ENCODE data around the gene IMPDH2.

IMPDH2 gene

GRCh38 chr3:49023775-49024174 lies 5.4 kb downstream of the IMPDH2 start:
- H3K9me3 ChIP-seq (ENCODE audit: control insufficient read depth, insufficient read depth, low read length): no peaks in the 10 kb centered on the region
- H4K20me1 ChIP-seq (ENCODE audit: control insufficient read depth, insufficient read depth, low read depth, low read length): peaks cover 4% of the 10 kb centered on the region; the same call in 1 of the 2 replicates
- peaks cover 67% of the 10 kb centered on the region for H3K4me1 ChIP-seq (ENCODE audit: control insufficient read depth, low read length)
- no peak overlapping the region for H3K4me3 ChIP-seq (ENCODE audit: low read length)
- H3K9me2 ChIP-seq (replicated peaks; ENCODE audit: control insufficient read depth, low read length): no peaks in the 10 kb centered on the region
- H3K4me2 ChIP-seq (ENCODE audit: low read length): peak overlapping the region; percentile 23; the same call in 1 of the 2 replicates
- H3K79me2 ChIP-seq (ENCODE audit: control insufficient read depth, low read length): peaks cover 91% of the 10 kb centered on the region
- no peak overlapping the region for H3K27ac ChIP-seq (ENCODE audit: low read depth, low read length)
- H3F3A ChIP-seq (ENCODE audit: control insufficient read depth, insufficient read depth): peaks cover 32% of the 10 kb centered on the region
- TF ChIP-seq EZH2phosphoT487 (IDR thresholded peaks at IDR 0.05; ENCODE audit: borderline replicate concordance, low read length) (no peak), CTCF (IDR thresholded peaks at IDR 0.05; ENCODE audit: low read depth, low read length, poor library complexity, severe bottlenecking) (no peak)
- H3K36me3 ChIP-seq (ENCODE audit: control insufficient read depth, low read length): peaks cover 87% of the 10 kb centered on the region
- H3K27me3 ChIP-seq (ENCODE audit: control insufficient read depth, low read length): no peaks in the 10 kb centered on the region

- H3K79me2 ChIP-seq (ENCODE audit: control insufficient read depth, low read length): peaks cover 81% of the 10 kb centered on the region
- TF ChIP-seq CTCF (IDR thresholded peaks at IDR 0.05; ENCODE audit: low read depth, low read length, poor library complexity, severe bottlenecking): no peak
- no peak for TF ChIP-seq EZH2phosphoT487 (IDR thresholded peaks at IDR 0.05; ENCODE audit: borderline replicate concordance, low read length)
- no peaks in the 10 kb centered on the region for H3K27me3 ChIP-seq (ENCODE audit: control insufficient read depth, low read length)
- H3K9me3 ChIP-seq (ENCODE audit: control insufficient read depth, insufficient read depth, low read length): no peaks in the 10 kb centered on the region
- H3F3A ChIP-seq (ENCODE audit: control insufficient read depth, insufficient read depth): peaks cover 28% of the 10 kb centered on the region
- peak overlapping the region; percentile 94 for H3K4me2 ChIP-seq (ENCODE audit: low read length)
- H3K27ac ChIP-seq (ENCODE audit: low read depth, low read length): peak overlapping the region; percentile 92
- peaks cover 1% of the 10 kb centered on the region; the same call in 1 of the 2 replicates for H4K20me1 ChIP-seq (ENCODE audit: control insufficient read depth, insufficient read depth, low read depth, low read length)
- H3K4me3 ChIP-seq (ENCODE audit: low read length): peak overlapping the region; percentile 92
- H3K36me3 ChIP-seq (ENCODE audit: control insufficient read depth, low read length): peaks cover 76% of the 10 kb centered on the region
- peaks cover 62% of the 10 kb centered on the region for H3K4me1 ChIP-seq (ENCODE audit: control insufficient read depth, low read length)
- H3K9me2 ChIP-seq (replicated peaks; ENCODE audit: control insufficient read depth, low read length): no peaks in the 10 kb centered on the region
Observed at GRCh38 chr3:49022688-49023171, 6.5 kb downstream of the IMPDH2 start.

- H3K4me1 ChIP-seq (ENCODE audit: control insufficient read depth, low read length): peaks cover 62% of the 10 kb centered on the region
- H4K20me1 ChIP-seq (ENCODE audit: control insufficient read depth, insufficient read depth, low read depth, low read length): no peaks in the 10 kb centered on the region
- TF ChIP-seq CTCF (IDR thresholded peaks at IDR 0.05; ENCODE audit: low read depth, low read length, poor library complexity, severe bottlenecking) (peak; percentile 89), EZH2phosphoT487 (IDR thresholded peaks at IDR 0.05; ENCODE audit: borderline replicate concordance, low read length) (no peak)
- peak within 1 kb of the TSS; percentile 94 for H3K4me2 ChIP-seq (ENCODE audit: low read length)
- H3K9me2 ChIP-seq (replicated peaks; ENCODE audit: control insufficient read depth, low read length): no peaks in the 10 kb centered on the region
- peak within 1 kb of the TSS; percentile 92 for H3K27ac ChIP-seq (ENCODE audit: low read depth, low read length)
- H3K9me3 ChIP-seq (ENCODE audit: control insufficient read depth, insufficient read depth, low read length): no peaks in the 10 kb centered on the region
- peak within 1 kb of the TSS; percentile 92 for H3K4me3 ChIP-seq (ENCODE audit: low read length)
- H3K27me3 ChIP-seq (ENCODE audit: control insufficient read depth, low read length): no peaks in the 10 kb centered on the region
- H3F3A ChIP-seq (ENCODE audit: control insufficient read depth, insufficient read depth): peaks cover 27% of the 10 kb centered on the region
- peaks cover 69% of the 10 kb centered on the region for H3K36me3 ChIP-seq (ENCODE audit: control insufficient read depth, low read length)
- H3K79me2 ChIP-seq (ENCODE audit: control insufficient read depth, low read length): peaks cover 74% of the 10 kb centered on the region
Observed at GRCh38 chr3:49021813-49022687, 7.1 kb downstream of the IMPDH2 start, which contains the start of gene NDUFAF3. NDUFAF3 (plus strand) TSS chr3:49022121; CDS start chr3:49022145, 24 bp downstream.
